HFF-Myc (cell line): ENCODE measurements around the gene HS1BP3.

Source experiments
- DNase-seq: peaks from one replicate; pipeline ENCODE4 v3.0.0-alpha.2; 2011; ENCODE audit warnings: low read depth; ENCODE audit errors: extremely low read depth
- H3K4me3 ChIP-seq: replicated peaks from 2 replicates; pipeline ENCODE4 v1.5.1; 2011; ENCODE audit warnings: low read depth, mild to moderate bottlenecking, control low read depth, low read length
- TF ChIP-seq, protein P1 (sequence below): IDR thresholded peaks from 2 replicates; pipeline ENCODE4 v1.5.1; 2012; ENCODE audit warnings: mild to moderate bottlenecking, low read depth, low read length, control low read depth; ENCODE audit errors: missing control alignments

HS1BP3 gene

DNA sequence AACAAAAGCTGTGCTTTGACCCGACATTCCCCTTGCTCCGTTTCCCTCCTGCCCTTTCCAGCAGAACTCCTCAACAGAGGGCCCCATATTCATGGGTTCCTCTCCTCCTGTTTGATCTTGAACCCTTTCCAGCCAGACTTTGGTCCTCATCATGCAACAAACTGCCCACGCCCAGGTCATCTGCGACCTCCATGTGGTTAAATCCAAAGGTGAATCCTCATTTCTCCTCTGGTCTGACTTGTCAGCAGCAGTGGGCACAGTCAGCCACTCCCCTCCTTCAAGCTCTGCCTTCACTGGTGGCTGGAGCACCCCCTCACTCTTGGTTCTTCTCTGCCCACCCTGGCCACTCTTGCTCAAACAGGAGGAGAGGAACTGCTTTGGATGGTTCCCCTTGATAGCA, 2.7 kb downstream of the HS1BP3 start:
- TF ChIP-seq, protein P1, sequence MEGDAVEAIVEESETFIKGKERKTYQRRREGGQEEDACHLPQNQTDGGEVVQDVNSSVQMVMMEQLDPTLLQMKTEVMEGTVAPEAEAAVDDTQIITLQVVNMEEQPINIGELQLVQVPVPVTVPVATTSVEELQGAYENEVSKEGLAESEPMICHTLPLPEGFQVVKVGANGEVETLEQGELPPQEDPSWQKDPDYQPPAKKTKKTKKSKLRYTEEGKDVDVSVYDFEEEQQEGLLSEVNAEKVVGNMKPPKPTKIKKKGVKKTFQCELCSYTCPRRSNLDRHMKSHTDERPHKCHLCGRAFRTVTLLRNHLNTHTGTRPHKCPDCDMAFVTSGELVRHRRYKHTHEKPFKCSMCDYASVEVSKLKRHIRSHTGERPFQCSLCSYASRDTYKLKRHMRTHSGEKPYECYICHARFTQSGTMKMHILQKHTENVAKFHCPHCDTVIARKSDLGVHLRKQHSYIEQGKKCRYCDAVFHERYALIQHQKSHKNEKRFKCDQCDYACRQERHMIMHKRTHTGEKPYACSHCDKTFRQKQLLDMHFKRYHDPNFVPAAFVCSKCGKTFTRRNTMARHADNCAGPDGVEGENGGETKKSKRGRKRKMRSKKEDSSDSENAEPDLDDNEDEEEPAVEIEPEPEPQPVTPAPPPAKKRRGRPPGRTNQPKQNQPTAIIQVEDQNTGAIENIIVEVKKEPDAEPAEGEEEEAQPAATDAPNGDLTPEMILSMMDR, result no peak
- H3K4me3 ChIP-seq, result no peak overlapping the region
- no peak for DNase-seq

DNA sequence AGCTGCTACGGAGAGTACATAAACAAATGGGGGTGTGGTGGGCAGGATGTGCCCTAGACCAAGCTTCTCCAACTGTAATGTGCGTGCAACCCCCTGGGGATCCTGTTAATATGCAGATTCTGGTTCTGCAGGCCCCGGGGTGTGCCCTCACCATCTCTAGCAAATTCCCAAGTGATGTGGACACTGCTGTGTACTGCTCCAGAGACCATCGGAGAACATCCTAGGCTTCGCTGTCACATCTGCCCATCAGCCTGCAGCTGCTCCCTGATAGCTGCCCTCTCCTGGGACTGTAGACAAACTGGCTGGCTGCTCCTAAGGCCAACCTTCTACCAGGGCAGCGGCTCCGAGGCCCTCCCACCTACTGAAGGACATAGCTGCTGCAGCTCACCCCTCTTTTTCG, 3.2 kb downstream of the HS1BP3 start:
- TF ChIP-seq, protein P1, result no peak
- H3K4me3 ChIP-seq, result no peak overlapping the region
- DNase-seq, result no peak

DNA sequence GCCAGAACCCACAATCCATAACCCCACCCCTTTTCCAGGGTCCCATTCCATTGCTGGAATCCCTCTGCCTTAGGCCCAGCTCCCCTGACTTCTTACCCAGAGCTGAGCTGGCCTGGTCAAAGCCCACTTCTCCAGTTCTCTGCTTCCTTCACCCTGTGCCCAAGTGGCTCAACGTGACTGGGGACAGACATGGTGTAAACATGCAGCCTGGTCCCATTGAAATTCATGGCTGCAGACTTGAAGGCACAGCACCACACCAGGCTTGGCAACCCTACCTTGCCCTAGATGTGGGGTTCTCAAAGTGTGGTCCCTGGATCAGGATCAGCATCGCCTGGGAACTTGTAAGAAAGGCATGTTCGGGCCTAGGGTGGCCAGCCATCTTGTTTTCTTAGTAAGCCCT, 3.7 kb downstream of the HS1BP3 start:
- no peak overlapping the region for H3K4me3 ChIP-seq
- TF ChIP-seq, protein P1, result no peak
- DNase-seq, result no peak

DNA sequence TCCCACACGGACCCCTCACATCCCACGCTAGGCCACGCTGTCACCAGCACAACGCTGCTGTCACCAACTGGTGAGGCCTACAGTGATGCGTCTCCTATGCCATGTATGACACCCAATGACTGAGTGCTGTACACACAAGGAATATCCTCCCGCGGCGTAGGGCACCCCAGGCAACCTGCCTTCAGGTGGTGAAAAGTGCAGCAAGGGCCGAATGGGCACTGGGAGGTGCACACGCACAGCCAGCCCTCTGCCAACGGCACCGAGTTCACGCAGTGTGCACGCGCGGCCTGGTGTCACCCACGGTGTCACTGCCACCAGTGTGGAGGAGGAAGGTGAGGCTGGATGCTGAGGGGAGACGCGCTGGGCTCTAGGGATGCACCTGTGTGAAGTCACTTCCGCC, 4.5 kb downstream of the HS1BP3 start:
- no peak for DNase-seq
- no peak overlapping the region for H3K4me3 ChIP-seq
- TF ChIP-seq, protein P1, result no peak

DNA sequence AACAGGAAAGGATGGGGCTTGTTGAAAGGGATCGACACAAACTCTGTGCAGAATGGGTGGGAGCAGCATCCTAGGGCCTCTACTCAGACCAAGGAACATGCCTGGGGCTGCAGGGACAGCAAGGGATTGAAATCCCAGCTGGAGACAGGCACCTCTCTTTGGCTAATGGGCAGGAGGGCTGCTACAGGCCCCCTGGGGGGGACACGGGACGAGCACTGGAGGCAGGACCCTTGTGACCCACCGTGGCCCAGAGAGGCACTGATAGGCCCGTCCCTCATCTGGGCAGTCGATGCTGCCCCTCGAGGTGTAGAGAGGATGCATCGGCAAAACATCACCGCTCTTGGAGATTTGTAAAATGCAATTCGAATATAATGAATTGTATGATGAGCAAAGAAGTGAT, 5.1 kb downstream of the HS1BP3 start:
- H3K4me3 ChIP-seq, result no peak overlapping the region
- TF ChIP-seq, protein P1, result no peak
- DNase-seq, result no peak

DNA sequence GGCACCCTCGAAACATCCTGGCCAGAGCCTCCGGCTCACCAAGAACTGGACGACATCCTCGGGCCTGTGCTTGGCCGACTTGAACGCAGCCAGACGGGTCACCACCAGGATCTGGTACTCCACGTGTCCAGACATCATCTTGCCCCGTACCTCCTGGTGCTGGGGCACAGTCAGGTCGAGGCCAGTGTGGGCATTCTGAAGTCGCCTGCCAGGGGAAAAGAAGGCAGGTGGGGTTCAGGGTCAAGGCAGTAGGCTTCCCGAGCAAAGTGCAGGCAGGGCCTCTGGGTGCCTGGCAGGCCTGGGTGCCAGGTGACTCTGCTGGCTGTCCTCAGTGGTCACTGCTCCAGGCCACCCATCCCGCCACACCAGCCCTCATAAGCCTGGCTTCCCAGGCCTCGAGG, 5.6 kb downstream of the HS1BP3 start:
- TF ChIP-seq, protein P1, result no peak
- H3K4me3 ChIP-seq, result no peak overlapping the region
- no peak for DNase-seq

DNA sequence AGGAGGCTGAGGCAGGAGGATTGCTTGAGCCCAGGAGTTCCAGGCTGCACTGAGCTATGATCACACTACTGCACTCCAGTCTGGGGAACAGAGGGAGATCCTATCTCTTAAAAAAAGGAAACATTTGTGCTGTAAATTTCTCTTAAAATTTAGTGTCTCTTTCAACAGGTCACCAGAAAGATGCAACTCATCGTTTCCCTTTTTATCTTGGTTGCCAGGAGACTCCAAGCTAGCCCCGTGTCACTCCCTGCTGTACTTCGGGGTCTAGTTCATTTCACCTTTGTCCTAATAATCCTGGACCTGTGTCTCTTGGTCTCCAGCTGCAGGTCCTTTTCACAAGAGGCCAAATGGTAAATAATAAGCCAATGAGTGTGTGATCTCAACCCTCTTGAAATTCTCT, 7.1 kb downstream of the HS1BP3 start:
- TF ChIP-seq, protein P1, result no peak
- H3K4me3 ChIP-seq, result no peak overlapping the region
- DNase-seq, result no peak
